C4-2B (cell line): ENCODE data around the gene ARFRP1.

Source experiments
- ZFX ChIP-seq: fragments of 450-650 bp; IDR thresholded peaks from 2 replicates; pipeline ENCODE4 v1.6.1; 2017
- TF ChIP-seq, protein P1 (sequence below): fragments of 450-650 bp; conservative IDR thresholded peaks from 2 replicates; pipeline ENCODE4 v1.5.1; 2017; ENCODE audit warnings: mild to moderate bottlenecking

DNA sequence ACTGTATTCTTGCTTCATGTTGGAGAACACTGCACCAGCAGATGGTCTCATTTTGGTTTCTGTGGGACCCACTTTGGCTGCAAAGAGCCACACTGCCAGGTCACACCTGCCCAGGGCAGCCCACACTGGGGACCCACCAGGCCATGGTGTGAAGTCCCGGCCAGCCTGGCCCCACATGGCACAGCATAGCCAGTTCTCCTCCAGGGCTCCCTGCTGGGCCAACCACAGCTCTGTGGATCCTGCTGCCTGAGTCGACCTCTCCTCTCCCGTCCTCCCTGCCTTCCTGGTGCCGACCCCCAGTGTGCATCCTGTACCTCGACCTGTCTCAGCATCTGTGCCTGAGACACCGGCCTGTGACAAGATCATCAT is 3.0 kb downstream of the ARFRP1 start:
- TF ChIP-seq, protein P1, sequence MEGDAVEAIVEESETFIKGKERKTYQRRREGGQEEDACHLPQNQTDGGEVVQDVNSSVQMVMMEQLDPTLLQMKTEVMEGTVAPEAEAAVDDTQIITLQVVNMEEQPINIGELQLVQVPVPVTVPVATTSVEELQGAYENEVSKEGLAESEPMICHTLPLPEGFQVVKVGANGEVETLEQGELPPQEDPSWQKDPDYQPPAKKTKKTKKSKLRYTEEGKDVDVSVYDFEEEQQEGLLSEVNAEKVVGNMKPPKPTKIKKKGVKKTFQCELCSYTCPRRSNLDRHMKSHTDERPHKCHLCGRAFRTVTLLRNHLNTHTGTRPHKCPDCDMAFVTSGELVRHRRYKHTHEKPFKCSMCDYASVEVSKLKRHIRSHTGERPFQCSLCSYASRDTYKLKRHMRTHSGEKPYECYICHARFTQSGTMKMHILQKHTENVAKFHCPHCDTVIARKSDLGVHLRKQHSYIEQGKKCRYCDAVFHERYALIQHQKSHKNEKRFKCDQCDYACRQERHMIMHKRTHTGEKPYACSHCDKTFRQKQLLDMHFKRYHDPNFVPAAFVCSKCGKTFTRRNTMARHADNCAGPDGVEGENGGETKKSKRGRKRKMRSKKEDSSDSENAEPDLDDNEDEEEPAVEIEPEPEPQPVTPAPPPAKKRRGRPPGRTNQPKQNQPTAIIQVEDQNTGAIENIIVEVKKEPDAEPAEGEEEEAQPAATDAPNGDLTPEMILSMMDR, result no peak
- TF ChIP-seq ZFX, result no peak
